Ovary (tissue), 3 donors: Measurements from ENCODE around the gene SMAD2.

Source experiments
- CTCF ChIP-seq, 3 donors: fragments of 450-650 bp in 2 of 3; fragments of 200-600 bp in 1 of 3; IDR thresholded peaks; one replicate each; pipeline versions ENCODE4 v1.5.1 to v1.8.0; 2016 to 2022; ENCODE audit warnings: antibody characterized with exemption in 3 of 3, mild to moderate bottlenecking in 1 of 3
- POLR2A ChIP-seq: fragments of 450-650 bp; IDR thresholded peaks from one replicate; pipeline ENCODE4 v1.6.1; 2017; ENCODE audit warnings: antibody characterized with exemption, mild to moderate bottlenecking, moderate library complexity
- donor health status: DM: no; HTN: no; CAD: no.

DNA sequence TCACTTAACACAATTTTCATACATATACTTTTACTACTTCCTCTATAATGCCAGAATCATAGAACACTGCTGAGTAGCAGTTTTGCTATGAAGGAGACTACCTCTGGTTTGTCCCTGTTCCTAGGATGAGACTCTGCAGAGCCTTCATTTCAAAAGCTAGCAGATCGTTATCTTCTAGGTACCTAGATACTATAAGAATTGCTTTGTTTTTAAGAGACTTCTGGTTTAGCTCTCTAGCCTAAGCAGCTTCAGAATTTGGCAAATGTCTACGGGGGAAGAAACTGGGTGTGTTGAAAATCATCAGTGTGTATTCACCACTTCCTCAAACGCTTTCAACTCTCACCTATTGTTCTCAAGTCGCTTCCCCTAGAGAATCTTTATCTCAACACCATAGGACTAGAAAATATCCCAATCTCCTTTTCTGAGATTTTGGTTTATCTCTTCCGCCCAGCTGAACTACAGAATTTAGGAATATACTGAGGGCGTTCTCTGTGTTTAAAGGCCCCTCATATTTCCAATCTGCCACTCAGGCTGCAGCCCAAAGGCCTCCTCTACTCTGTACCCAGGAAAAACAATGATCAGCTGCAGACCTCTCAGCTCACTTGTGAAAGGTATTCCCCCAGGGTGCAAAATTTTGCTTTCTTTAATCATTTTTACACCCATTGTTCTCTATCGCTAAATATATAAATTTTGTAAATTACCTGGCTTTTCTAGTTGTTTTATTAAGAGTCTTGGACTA is 28.7 kb downstream of the SMAD2 start:
- TF ChIP-seq CTCF (IDR thresholded peaks at IDR 0.05) (no peak), POLR2A (no peak)
